Lung (tissue), 12 donors: ENCODE data around the gene RPL13. TPM values are rescaled to one million over a fixed set of nuclear protein-coding genes. Genes with fewer than 3 reads are reported as not detected.
"Not testable (repeated sequence)": the region's sequence is repeated elsewhere in the genome, so short reads cannot be mapped to it uniquely, and the experiment has no call there.

Experiments used
- ATAC-seq: fragments of 200-7000 bp; cut with Tn5 transposase; one replicate; pipeline ENCODE4 v1.9.1; 2020; ENCODE audit warnings: moderate number of reproducible peaks; ENCODE audit not compliant: insufficient read depth, low FRiP score
- DNase-seq, 3 donors: peaks; one replicate each; pipeline ENCODE4 v3.0.0-alpha.2; 2013 to 2017
- H3K27ac ChIP-seq, 2 donors: one replicate each; pipeline ENCODE4 v1.5.1; 2013; ENCODE audit warnings: mild to moderate bottlenecking in 2 of 2, moderate library complexity in 2 of 2, control low read depth in 1 of 2, inconsistent platforms in 1 of 2, low read depth in 1 of 2, low read length in 1 of 2
- H3K27me3 ChIP-seq, 3 donors: one replicate each; pipeline ENCODE4 v1.5.1; 2013; ENCODE audit warnings: low read length in 2 of 3; ENCODE audit not compliant: control insufficient read depth in 3 of 3, insufficient read depth in 3 of 3
- H3K36me3 ChIP-seq, 4 donors: one replicate each; pipeline ENCODE4 v1.5.1; 2013; ENCODE audit warnings: low read length in 4 of 4, mild to moderate bottlenecking in 1 of 4, moderate library complexity in 1 of 4; ENCODE audit not compliant: control insufficient read depth in 4 of 4, insufficient read depth in 4 of 4
- H3K4me1 ChIP-seq, 5 donors: one replicate each; pipeline ENCODE4 v1.5.1; 2013; ENCODE audit warnings: low read length in 5 of 5, mild to moderate bottlenecking in 2 of 5, moderate library complexity in 1 of 5; ENCODE audit not compliant: control insufficient read depth in 5 of 5, insufficient read depth in 5 of 5
- H3K4me3 ChIP-seq: one replicate; pipeline ENCODE4 v1.5.1; 2013; ENCODE audit warnings: mild to moderate bottlenecking, control low read depth, moderate library complexity
- H3K9ac ChIP-seq, 2 donors: one replicate each; pipeline ENCODE4 v1.5.1; 2013; ENCODE audit warnings: low read length in 2 of 2, control low read depth in 1 of 2; ENCODE audit not compliant: insufficient read depth in 1 of 2
- H3K9me3 ChIP-seq, 4 donors: one replicate each; pipeline ENCODE4 v1.5.1; 2013; ENCODE audit warnings: low read length in 3 of 4, mild to moderate bottlenecking in 1 of 4, moderate library complexity in 1 of 4; ENCODE audit not compliant: control insufficient read depth in 4 of 4, insufficient read depth in 3 of 4
- CTCF ChIP-seq: IDR thresholded peaks from 2 replicates; pipeline ENCODE4 v1.5.1; 2012; ENCODE audit warnings: mild to moderate bottlenecking; ENCODE audit errors: control extremely low read depth, extremely low read depth
- WGBS, 2 donors: extraction: QIAGEN DNeasy Blood & Tissue Kit; methylation state at CpG; one replicate each; pipeline ENCODE4 v1.1.7; 2013; 5-methylcytosine and 5-hydroxymethylcytosine counted together
- polyA plus RNA-seq, 2 donors: library from polyadenylated mRNA; stranded (reverse); fragments of 200-250 nt; gene quantifications; one replicate each; pipeline ENCODE4 v1.2.1, GENCODE V29; 2013
- total RNA-seq, 2 donors: library from RNA; depleted of rRNA in 1 of 2; stranded (reverse); fragments of >200 nt in 1 of 2; gene quantifications; one replicate each; pipeline ENCODE4 v1.2.1, GENCODE V29; 2014 to 2021
- donor health status: control.
- donor health status: control.
- donor health status: Bipolar disorder and iron deficiency.
- donor health status: healthy.
- donor health status: DM: yes; HTN: yes; CAD: no.

The RPL13 gene
- total and polyA plus RNA-seq, 4 donors: 1,905 to 7,821 (median 4,043) TPM

- Histone ChIP-seq H3K4me3 (no peak overlapping the region), H3K27me3 (peaks cover 4 to 31% (median 7%) of the 10 kb centered on the region in 3 donors), H3K9ac (no peak overlapping the region), H3K27ac (no peak overlapping the region), H3K36me3 (no peaks in the 10 kb centered on the region), H3K4me1 (peaks cover 0 to 28% (median 9%) of the 10 kb centered on the region in 5 donors), H3K9me3 (no peaks in the 10 kb centered on the region)
- ATAC-seq: no peak
- 84 to 87% methylated on average over 30 of the region's 30 CpGs for WGBS, 2 donors
- no peak for DNase-seq
- TF ChIP-seq CTCF: no peak
These were observed 10.0 kb downstream of the RPL13 start for GRCh38 chr16:89570342-89570923.

GRCh38 chr16:89570983-89571598 lies 10.6 kb downstream of the RPL13 start:
- 87 to 88% methylated on average over 25 to 35 of the region's 36 CpGs for WGBS, 2 donors
- not testable (repeated sequence) for H3K36me3 ChIP-seq, H3K4me3 ChIP-seq, H3K9ac ChIP-seq, H3K27ac ChIP-seq, ATAC-seq, DNase-seq, H3K9me3 ChIP-seq
- H3K27me3 ChIP-seq: peaks cover 4 to 31% (median 7%) of the 10 kb centered on the region in 3 donors
- peaks cover 0 to 21% (median 6%) of the 10 kb centered on the region in 5 donors for H3K4me1 ChIP-seq

- peaks cover 4 to 31% (median 7%) of the 10 kb centered on the region in 3 donors for H3K27me3 ChIP-seq
These were observed 11.2 kb downstream of the RPL13 start for GRCh38 chr16:89571636-89572035.

More at GRCh38 chr16:89571636-89572035, 11.2 kb downstream of the RPL13 start:
- ATAC-seq (no peak), DNase-seq (no peak)
- H3K27ac ChIP-seq: no peak overlapping the region
- H3K9me3 ChIP-seq: no peaks in the 10 kb centered on the region
- 83 to 86% methylated on average over 18 of the region's 18 CpGs for WGBS, 2 donors
- H3K9ac ChIP-seq: no peak overlapping the region
- H3K4me1 ChIP-seq: peaks cover 0 to 21% (median 6%) of the 10 kb centered on the region in 5 donors
- H3K4me3 ChIP-seq: no peak overlapping the region
- no peaks in the 10 kb centered on the region for H3K36me3 ChIP-seq
- no peak for TF ChIP-seq CTCF
